GM19463 (cell line): ENCODE data around the gene ST3GAL5.

Source experiments
- ATAC-seq: cut with Tn5 transposase; IDR thresholded peaks from one replicate; pipeline ENCODE4 v1.9.1; 2021; ENCODE audit warnings: mild to moderate bottlenecking, moderate library complexity; ENCODE audit not compliant: unreplicated experiment

ST3GAL5 gene

GRCh38 chr2:85917887-85918795, 29.4 kb upstream of the ST3GAL5 start:
- no peak for ATAC-seq

GRCh38 chr2:85915606-85916303, 27.0 kb upstream of the ST3GAL5 start:
- no peak for ATAC-seq

- ATAC-seq, result no peak
These were observed 26.1 kb upstream of the ST3GAL5 start for GRCh38 chr2:85914922-85915321.

GRCh38 chr2:85913884-85914881, 25.4 kb upstream of the ST3GAL5 start:
- no peak for ATAC-seq

GRCh38 chr2:85911814-85912692, 23.3 kb upstream of the ST3GAL5 start:
- no peak for ATAC-seq

GRCh38 chr2:85911097-85911496, 22.3 kb upstream of the ST3GAL5 start:
- no peak for ATAC-seq

- ATAC-seq, result no peak
These were observed 20.2 kb upstream of the ST3GAL5 start for GRCh38 chr2:85909005-85909404.

GRCh38 chr2:85908506-85908905, 19.7 kb upstream of the ST3GAL5 start:
- no peak for ATAC-seq

- no peak for ATAC-seq
These were observed 18.9 kb upstream of the ST3GAL5 start for GRCh38 chr2:85907671-85908157.

GRCh38 chr2:85906748-85907147, 18.0 kb upstream of the ST3GAL5 start:
- no peak for ATAC-seq

GRCh38 chr2:85905891-85906290, 17.1 kb upstream of the ST3GAL5 start:
- no peak for ATAC-seq

GRCh38 chr2:85905187-85905666, 16.4 kb upstream of the ST3GAL5 start:
- ATAC-seq, result no peak

- no peak for ATAC-seq
These were observed 15.1 kb upstream of the ST3GAL5 start for GRCh38 chr2:85903849-85904248.

GRCh38 chr2:85902496-85902895, 13.7 kb upstream of the ST3GAL5 start:
- ATAC-seq, result no peak

GRCh38 chr2:85901155-85901554, 12.4 kb upstream of the ST3GAL5 start:
- no peak for ATAC-seq

- ATAC-seq, result no peak
These were observed 11.6 kb upstream of the ST3GAL5 start for GRCh38 chr2:85900366-85900765.

- ATAC-seq, result no peak
These were observed 11.1 kb upstream of the ST3GAL5 start for GRCh38 chr2:85899849-85900248.

GRCh38 chr2:85899284-85899683, 10.5 kb upstream of the ST3GAL5 start:
- ATAC-seq, result no peak

- no peak for ATAC-seq
These were observed 10.1 kb upstream of the ST3GAL5 start for GRCh38 chr2:85898881-85899280.
